ENCODE measurements around the gene R3HDM4.

The R3HDM4 gene

DNA sequence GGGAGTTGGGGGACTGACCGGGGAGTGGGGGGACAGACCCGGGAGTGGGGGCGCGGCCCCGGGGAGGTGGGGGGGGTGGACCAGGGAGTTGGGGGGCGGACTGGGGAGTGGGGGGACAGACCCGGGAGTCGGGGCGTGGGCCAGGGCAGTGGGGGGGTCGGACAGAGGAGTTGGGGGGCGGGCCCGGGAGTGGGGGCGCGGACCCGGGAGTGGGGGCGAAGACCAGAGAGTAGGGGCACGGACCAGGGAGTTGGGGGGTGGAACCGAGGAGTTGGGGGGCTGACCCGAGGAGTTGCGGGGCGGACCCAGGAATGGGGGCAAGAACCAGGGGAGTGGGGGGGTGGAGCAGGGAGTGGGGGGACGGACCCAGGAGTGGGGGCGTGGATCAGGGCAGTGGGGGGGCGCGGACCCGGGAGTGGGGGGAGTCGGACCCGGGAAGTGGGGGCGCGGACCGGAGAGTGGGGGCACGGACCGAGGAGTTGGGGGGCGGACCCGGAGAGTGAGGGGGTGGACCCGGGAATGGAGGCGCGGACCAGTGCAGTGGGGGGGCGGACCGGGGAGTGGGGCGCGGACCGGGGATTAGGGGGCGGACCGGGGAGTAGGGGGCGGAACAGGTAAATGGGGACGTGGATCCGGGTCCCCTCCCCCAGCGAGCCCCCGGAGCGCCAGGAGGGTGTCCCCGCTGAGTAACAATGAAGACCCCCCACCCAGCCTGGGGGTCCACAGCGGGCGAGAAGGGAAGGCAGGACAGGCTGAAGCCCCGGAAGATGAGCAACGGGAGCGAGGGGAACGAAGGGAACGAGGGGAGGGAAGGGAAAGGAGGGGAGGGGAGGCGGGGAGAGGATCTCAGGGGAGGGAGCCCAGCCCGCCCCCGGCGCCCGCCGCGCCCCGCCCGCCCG is 589 bp downstream of the R3HDM4 start:
- no peak for ATAC-seq
- DNase-seq, result peak; percentile 51

DNA sequence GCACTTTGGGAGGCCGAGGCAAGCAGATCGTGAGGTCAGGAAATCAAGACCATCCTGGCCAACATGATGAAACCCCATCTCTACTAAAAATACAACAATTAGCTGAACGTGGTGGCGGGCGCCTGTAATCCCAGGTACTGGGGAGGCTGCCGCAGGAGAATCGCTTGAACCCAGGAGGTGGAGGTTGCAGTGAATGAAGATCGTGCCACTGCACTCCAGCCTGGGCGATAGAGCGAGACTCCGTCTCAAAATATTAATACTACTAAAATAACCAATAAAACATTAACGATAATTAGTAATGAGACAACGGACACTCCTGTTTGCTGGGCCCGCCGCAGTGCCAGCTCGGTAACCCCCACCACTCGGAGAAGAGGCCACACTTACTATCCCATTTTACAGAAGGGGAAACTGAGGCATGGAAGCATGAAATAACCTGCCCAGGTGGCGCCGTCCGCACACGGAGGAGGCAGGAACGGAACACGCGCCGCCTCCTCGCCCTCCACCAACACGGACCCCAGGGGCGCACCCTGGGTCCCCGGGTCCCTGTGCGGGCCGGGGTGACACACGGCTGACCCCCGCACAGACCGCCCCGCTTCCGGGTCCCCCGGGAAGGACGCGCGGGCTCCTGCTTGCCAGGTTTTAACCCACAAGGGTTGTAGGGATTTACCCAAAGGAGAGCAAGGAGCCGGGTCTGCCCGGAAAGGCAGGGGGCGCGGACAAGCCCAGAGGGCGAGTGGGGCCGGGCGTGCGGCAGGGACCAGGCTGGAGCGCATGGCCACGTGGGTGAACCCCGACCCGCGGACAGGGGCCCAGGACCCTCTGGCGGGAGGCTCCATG is 1.6 kb downstream of the R3HDM4 start:
- no peak for DNase-seq

DNA sequence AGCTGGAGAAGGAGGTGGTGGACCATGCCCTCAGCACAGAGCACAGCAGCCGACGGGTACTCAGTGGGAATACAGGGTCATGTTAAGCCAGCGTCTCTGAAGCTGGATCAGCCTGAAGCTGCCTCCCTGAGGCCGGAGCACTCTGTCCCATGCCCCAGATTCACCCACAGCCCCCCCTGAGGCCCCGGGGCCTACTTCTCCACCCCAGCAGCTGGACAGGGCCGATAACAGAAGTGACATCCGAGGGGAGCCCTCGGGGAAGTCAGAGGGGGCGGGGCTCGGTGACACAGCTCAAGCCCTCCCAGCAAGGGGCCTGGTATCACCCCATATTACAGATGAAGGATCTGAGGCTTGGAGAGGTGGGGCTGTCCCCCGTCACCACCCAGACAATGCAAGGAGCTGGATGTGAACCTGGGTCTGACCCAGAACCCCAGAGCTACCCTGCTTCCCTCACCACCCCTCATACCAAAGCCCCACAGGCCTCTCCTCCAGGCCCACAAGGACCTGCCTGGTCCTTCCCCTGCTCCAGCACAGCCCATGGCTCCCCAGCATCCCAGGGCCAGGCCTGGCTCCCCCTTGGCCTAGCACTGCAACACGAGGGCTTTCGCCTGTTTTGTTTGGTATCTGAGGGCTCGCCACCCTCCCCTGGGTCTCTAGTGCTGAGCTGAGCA is 5.7 kb downstream of the R3HDM4 start:
- ATAC-seq (peak; percentile 65), DNase-seq (peak; percentile 72)

More for the DNA sequence above, 1.6 kb downstream of the R3HDM4 start:
- no peak for ATAC-seq

DNA sequence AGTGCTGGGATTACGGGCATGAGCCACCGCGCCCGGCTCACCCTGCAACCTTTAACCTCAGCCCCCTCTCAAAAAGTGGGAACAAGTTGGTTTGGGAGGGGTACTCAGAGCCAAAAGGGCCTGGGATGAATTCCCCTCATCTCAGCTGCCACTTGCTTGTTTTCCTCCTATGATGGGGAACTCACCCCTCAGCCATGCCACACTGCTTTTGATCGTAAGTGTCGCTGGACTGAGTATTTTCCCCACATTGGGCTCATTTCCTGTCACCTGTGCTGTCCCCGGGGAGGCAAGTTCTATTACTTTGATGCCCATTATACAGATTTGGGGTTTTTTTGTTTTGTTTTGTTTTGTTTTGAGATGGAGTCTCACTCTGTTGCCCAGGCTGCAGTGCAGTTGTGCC is 6.5 kb downstream of the R3HDM4 start:
- ATAC-seq (no peak), DNase-seq (no peak)

GRCh38 chr19:904545-904944 is 8.5 kb downstream of the R3HDM4 start:
- ATAC-seq (no peak), DNase-seq (no peak)

DNA sequence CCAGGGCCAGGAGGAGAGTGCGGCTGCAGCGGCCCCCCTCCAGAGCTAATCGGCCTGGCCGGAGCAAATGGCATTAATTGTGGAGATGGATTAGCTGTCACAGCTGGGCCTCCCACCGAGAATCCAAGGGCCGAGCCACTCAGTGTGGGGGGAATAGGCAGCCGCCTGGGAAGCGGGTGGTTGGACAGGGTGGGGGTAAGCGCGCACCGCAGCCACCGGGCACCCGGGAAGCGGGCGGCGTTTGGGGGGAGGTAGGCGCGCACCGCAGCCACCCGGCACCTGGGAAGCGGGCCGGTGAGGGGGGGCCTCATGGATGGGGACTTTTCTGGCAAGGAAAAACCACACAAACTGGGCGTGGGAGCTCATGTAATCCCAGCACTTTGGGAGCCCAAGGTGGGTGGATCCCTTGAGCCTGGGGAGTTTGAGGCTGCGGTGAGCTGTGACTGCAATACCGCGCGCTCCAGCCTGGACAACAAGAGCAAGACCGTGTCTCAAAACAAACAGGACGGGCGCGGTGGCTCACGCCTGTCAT is 9.7 kb downstream of the R3HDM4 start:
- ATAC-seq (no peak), DNase-seq (no peak)

DNA sequence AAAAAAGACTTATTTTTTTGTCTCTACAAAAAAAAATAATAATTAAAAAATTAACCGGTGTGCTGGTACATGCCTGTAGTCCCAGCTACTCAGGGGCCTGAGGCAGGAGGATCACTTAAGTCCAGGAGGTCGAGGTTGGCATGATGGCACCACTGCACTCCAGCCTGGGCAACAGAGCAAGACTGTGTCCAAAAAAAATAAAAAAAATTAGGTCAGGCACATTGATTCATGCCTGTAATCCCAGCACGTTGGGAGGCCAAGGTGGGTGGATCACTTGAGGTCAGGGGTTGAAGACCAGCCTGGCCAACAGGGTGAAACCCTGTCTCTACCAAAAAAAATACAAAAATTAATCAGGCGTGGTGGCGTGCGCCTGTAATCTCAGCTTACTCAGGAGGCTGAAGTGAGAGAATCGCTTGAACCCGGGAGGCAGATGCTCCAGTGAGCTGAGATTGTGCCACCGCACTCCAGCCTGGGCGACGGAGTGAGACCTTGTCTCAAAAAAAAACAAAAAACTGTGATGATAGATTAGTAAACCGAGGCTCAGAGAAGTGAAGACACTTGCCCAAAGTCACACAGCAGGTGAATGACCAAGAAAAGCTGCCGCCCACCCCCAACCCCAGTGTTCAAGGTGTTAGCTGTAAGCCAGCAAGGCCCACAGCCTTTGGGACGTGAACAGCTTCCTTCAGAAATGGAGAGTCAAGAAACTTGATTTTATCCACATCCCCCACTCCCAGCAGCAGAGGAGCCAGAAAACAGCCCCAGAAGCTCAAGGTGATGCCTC is 10.4 kb downstream of the R3HDM4 start:
- ATAC-seq (no peak), DNase-seq (no peak)

DNA sequence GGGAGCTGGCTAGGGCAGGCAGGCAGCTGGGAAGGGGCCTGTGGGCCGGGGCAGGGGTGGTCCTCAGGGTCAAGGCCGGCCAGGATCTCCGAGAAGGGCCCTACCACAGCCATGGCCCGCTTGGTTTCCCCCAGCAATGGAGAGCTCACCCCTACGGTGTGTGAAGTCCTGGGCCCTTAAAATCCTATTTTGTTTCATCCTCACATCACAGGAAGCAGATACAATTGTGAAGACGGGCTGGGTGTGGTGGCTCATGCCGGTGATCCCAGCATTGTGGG is 11.0 kb downstream of the R3HDM4 start:
- ATAC-seq (no peak), DNase-seq (no peak)

- ATAC-seq (no peak), DNase-seq (no peak)
These were observed 11.6 kb downstream of the R3HDM4 start for GRCh38 chr19:901216-902092.

GRCh38 chr19:900302-901111 is 12.5 kb downstream of the R3HDM4 start:
- ATAC-seq (peak; percentile 36), DNase-seq (no peak)

DNA sequence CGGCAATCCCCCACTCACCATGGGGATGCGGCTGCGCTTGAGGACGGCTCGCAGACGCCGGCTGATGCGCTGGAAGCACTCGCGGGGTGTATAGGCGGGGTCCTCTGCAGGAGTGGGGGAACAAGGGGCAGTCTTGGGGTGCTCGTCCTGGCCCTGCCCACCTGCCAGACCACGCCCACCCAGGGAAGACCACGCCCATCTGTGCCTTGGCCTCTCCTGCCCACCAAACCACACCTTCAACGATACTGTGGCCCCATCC is 13.0 kb downstream of the R3HDM4 start:
- DNase-seq (no peak), ATAC-seq (no peak)

DNA sequence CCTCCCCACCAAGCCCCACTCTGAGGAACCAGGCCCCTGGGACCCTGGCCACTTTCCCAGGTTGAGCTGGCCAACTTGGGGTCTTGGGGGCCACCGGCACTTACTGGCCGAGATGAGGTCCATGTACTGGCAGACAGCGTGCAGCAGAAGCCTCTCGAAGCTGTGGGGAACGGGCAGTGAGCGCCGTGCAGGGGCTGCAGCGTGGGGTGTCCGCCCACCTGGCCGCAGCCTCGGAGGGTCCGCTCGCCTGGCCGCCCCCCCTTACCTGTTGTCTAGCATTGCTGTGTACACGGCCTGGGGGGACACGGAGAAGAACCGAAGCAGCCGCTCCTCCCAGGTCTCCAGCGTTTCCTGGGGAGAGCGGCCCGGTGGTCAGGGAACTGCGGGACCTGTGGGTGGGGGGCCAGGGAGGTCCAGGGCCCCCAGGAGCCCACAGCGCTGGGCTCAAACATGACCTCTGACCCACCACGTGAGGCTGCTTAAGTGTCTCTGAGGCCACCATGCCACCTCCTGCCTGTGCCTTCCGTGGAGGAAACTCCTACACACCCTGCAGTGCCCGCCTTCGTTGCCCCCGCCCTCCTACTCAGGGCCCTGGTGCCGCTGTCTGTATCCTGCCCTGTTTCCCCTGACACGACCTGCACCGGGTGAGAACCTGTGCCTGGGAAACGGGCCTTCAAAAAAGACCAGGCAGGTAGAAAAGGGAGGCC is 13.5 kb downstream of the R3HDM4 start:
- ATAC-seq (no peak), DNase-seq (no peak)

DNA sequence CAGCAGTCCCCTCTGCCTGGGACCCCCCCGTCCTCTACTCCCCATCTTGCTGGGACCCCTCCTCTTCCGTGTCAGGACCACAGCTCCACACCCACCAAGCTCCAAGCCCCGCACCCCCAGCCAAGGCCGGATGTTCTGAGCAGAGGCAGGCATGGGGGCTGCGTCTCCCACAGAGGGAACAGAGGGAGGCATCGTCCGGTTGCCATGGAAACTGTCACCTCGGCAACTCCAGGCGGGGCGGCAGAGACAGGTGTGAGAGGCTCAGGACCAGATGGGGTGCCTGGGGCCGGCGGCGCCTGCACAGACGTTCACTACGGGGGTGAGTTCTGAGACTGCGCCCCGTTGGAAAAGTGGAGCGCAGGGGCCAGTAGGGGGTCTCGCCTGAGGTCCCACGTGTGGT is 14.4 kb downstream of the R3HDM4 start:
- ATAC-seq (no peak), DNase-seq (no peak)

- ATAC-seq, result no peak
- no peak for DNase-seq
These were observed 15.5 kb downstream of the R3HDM4 start for GRCh38 chr19:897442-898039.

- ATAC-seq (no peak), DNase-seq (no peak)
These were observed 16.0 kb downstream of the R3HDM4 start for GRCh38 chr19:896999-897398.

DNA sequence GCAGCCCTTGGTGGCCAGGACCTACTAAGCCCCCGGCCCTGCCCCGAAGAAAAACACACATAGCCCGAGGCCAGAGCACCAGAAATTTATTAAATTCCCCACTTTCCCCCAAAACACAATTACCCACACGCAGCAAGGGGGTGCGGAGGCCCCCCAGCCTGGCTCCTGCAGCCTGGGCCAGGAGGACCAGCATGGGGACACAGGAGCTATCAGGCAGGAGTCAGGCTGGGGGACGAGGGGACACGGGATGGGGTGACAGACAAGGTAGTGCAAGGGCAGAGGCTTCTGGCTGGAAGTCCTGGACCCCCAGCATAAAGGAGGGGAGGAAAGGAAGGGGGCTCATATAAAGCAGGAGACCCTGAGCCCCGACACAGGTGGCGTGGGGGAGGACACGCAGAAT is 16.6 kb downstream of the R3HDM4 start:
- no peak for DNase-seq
- ATAC-seq, result no peak

DNA sequence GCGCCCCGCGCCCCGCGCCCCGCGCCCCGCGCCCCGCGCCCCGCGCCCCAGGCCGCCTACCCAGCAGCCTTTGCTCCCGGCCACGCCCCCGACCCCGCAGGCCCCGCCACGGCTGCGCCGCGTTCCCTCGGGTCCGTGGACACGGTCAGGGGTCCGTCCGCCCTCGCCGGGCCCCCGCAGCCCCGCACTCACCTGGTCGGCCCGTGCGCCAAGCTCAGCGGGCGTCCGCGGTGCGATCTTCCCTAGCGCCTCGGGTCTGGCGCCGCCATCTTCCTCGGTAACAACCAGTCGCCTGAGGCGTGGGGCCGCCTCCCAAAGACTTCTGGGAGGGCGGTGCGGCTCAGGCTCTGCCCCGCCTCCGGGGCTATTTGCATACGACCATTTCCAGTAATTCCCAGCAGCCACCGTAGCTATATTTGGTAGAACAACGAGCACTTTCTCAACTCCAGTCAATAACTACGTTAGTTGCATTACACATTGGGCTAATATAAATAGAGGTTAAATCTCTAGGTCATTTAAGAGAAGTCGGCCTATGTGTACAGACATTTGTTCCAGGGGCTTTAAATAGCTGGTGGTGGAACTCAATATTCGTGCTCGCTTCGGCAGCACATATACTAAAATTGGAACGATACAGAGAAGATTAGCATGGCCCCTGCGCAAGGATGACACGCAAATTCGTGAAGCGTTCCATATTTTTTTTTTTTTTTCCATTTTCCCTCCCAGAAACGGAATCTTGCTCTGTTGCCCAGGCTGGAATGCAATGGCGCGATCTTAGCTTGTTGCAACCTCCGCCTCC is 19.9 kb downstream of the R3HDM4 start, which contains the start of the genes MED16 and RNU6-9:
Gene MED16, minus strand, starts transcription at position 294 of the 796 bp plus-strand sequence. CDS start 2,056 bp downstream, outside the sequence.
Gene RNU6-9, plus strand, starts transcription at position 591 of the 796 bp plus-strand sequence.
- DNase-seq (peak; percentile 89), ATAC-seq (peak; percentile 91)
